K562 (cell line): ENCODE data around the gene KIRREL1. TPM values are rescaled to one million over a fixed set of nuclear protein-coding genes. Genes with fewer than 3 reads are reported as not detected.

Experiments
- ATAC-seq: fragments of 200-7000 bp; cut with Tn5 transposase; 3 replicates; pipeline ENCODE4 v1.9.1; 2020; ENCODE audit warnings: moderate library complexity
- BruUV-seq: library from RNA; stranded (reverse); fragments of 400-500 nt; replicated peaks from 2 replicates; lab custom pipeline; 2021; lab: Mats Ljungman, UMichigan
- CTCF ChIA-PET: fragments of 300-600 bp; formaldehyde crosslinking; extraction: SDS; loops from one replicate; lab custom pipeline; 2021; ENCODE audit warnings: low intra/inter-chr PET ratio; lab: Yijun Ruan, JAX
- POLR2A ChIA-PET: fragments of 300-600, 350-650 bp; sonication (Branson Sonifier 250); formaldehyde crosslinking; extraction: SDS; loops from one replicate; lab custom pipeline; 2021; ENCODE audit warnings: antibody characterized with exemption, inconsistent platforms; lab: Yijun Ruan, JAX
- DNase-seq, 4 experiments: peaks; one replicate each; pipeline versions ENCODE4 v3.0.0 to v3.0.0-alpha.2; 2011 to 2018; ENCODE audit warnings: low spot score in 3 of 4, mixed read lengths in 3 of 4; ENCODE audit errors: extremely low read depth in 1 of 4
- FAIRE-seq: peaks from 2 replicates; lab custom pipeline; 2011; peaks lifted over from hg19 to GRCh38; lab: Jason Lieb, UNC
- H2AFZ ChIP-seq: 2 replicates; pipeline ENCODE4 v1.6.0; 2011; ENCODE audit warnings: low read depth, low read length, control low read depth, inconsistent platforms
- H3K27ac ChIP-seq: fragments of 200-600 bp; 3 replicates; pipeline ENCODE4 v1.8.0; 2011; ENCODE audit warnings: low read depth, mild to moderate bottlenecking, control low read depth, inconsistent platforms, low read length, moderate library complexity, mixed read lengths; ENCODE audit errors: extremely low read depth
- H3K27me3 ChIP-seq, 2 experiments: fragments of 300-600 bp in 1 of 2; 2 replicates in 1 of 2; 3 replicates in 1 of 2; pipeline versions ENCODE4 v1.6.0 to v1.8.0; 2011; ENCODE audit warnings: inconsistent platforms in 2 of 2, low read length in 2 of 2, mild to moderate bottlenecking in 1 of 2, mixed read lengths in 1 of 2, moderate library complexity in 1 of 2; ENCODE audit not compliant: control insufficient read depth in 2 of 2, insufficient read depth in 2 of 2
- H3K36me3 ChIP-seq: fragments of 300-600 bp; 3 replicates; pipeline ENCODE4 v1.8.0; 2011; ENCODE audit warnings: mild to moderate bottlenecking, low read length, inconsistent platforms; ENCODE audit not compliant: control insufficient read depth, insufficient read depth
- H3K4me1 ChIP-seq, 2 experiments: fragments of 200-600 bp in 1 of 2; replicated peaks in 1 of 2; 2 replicates in 1 of 2; 3 replicates in 1 of 2; pipeline versions ENCODE4 v1.5.1 to v1.8.0; 2011; ENCODE audit warnings: inconsistent platforms in 2 of 2, low read length in 2 of 2, mild to moderate bottlenecking in 1 of 2, mixed read lengths in 1 of 2, moderate library complexity in 1 of 2; ENCODE audit not compliant: control insufficient read depth in 2 of 2, insufficient read depth in 2 of 2
- H3K4me2 ChIP-seq: 2 replicates; pipeline ENCODE4 v1.6.1; 2011; ENCODE audit warnings: low read length, control low read depth, inconsistent platforms, mixed read lengths; ENCODE audit not compliant: insufficient read depth
- H3K4me3 ChIP-seq: fragments of 200-600 bp; sonication (generic), shearing (Covaris generic); 2 replicates; pipeline ENCODE4 v1.5.1; 2016; ENCODE audit warnings: control low read depth, inconsistent platforms
- H3K79me2 ChIP-seq: fragments of 200-600 bp; 3 replicates; pipeline ENCODE4 v1.8.0; 2011; ENCODE audit warnings: low read length, inconsistent platforms; ENCODE audit not compliant: control insufficient read depth, insufficient read depth
- H3K9ac ChIP-seq, 2 experiments: 2 replicates each; pipeline versions ENCODE4 v1.6.0 to v1.6.1; 2011; ENCODE audit warnings: low read depth in 2 of 2, low read length in 2 of 2, control low read depth in 1 of 2, inconsistent platforms in 1 of 2, mild to moderate bottlenecking in 1 of 2, mixed read lengths in 1 of 2; ENCODE audit not compliant: insufficient read depth in 1 of 2
- H3K9me1 ChIP-seq: one replicate; pipeline ENCODE4 v1.6.0; 2011; ENCODE audit warnings: inconsistent platforms, mild to moderate bottlenecking, low read length, moderate library complexity; ENCODE audit not compliant: control insufficient read depth, insufficient read depth
- H3K9me3 ChIP-seq: replicated peaks from 2 replicates; pipeline ENCODE4 v1.5.1; 2011; ENCODE audit warnings: low read depth, low read length, inconsistent platforms; ENCODE audit not compliant: control insufficient read depth, insufficient read depth
- H4K20me1 ChIP-seq: replicated peaks from 2 replicates; pipeline ENCODE4 v1.6.1; 2011; ENCODE audit warnings: low read length, inconsistent platforms, mixed read lengths; ENCODE audit not compliant: control insufficient read depth, insufficient read depth
- CREBBP ChIP-seq: IDR thresholded peaks from one replicate; pipeline ENCODE4 v1.6.1; 2012; ENCODE audit warnings: low read depth, mild to moderate bottlenecking, control low read depth, inconsistent platforms, low read length
- E2F3 ChIP-seq: fragments of 250-450 bp; sonication (Bioruptor Pico); IDR thresholded peaks from 2 replicates; pipeline ENCODE4 v1.4.0; 2020; ENCODE audit warnings: mild to moderate bottlenecking
- EHMT2 ChIP-seq: fragments of 450-650 bp; IDR thresholded peaks from 2 replicates; pipeline ENCODE4 v1.6.1; 2018; ENCODE audit warnings: antibody characterized with exemption
- HDAC1 ChIP-seq, 2 experiments: fragments of 450-650 bp; IDR thresholded peaks; 2 replicates each; pipeline ENCODE4 v1.6.1; 2016 to 2017; ENCODE audit warnings: inconsistent platforms in 1 of 2, mild to moderate bottlenecking in 1 of 2, moderate library complexity in 1 of 2
- NFE2L1 ChIP-seq: fragments of 450-650 bp; IDR thresholded peaks from 2 replicates; pipeline ENCODE4 v1.6.1; 2016; ENCODE audit warnings: missing genetic modification characterization, low read depth, mild to moderate bottlenecking, missing compliant biosample characterization, moderate library complexity, borderline replicate concordance
- ZFX ChIP-seq: sonication (generic); formaldehyde crosslinking; IDR thresholded peaks from 2 replicates; pipeline ENCODE4 v1.8.0; 2022; ENCODE audit warnings: mild to moderate bottlenecking, missing genetic modification reagents, moderate library complexity
- ZNF407 ChIP-seq: fragments of 450-650 bp; IDR thresholded peaks from 2 replicates; pipeline ENCODE4 v1.6.1; 2016; ENCODE audit warnings: low read depth
- ZNF408 ChIP-seq: fragments of 250-450 bp; sonication (Bioruptor Pico); IDR thresholded peaks from 2 replicates; pipeline ENCODE4 v1.4.0; 2020; ENCODE audit warnings: low read depth, mild to moderate bottlenecking, moderate library complexity
- ZNF444 ChIP-seq: fragments of 250-450 bp; sonication (Bioruptor Pico); IDR thresholded peaks from 2 replicates; pipeline ENCODE4 v1.4.0; 2020; ENCODE audit warnings: mild to moderate bottlenecking, moderate library complexity
- ZNF511 ChIP-seq: sonication (generic); formaldehyde crosslinking; IDR thresholded peaks from 2 replicates; pipeline ENCODE4 v1.8.0; 2022; ENCODE audit warnings: mild to moderate bottlenecking, missing genetic modification reagents
- ZNF592 ChIP-seq: fragments of 450-650 bp; IDR thresholded peaks from 2 replicates; pipeline ENCODE4 v1.6.1; 2017; ENCODE audit warnings: antibody characterized with exemption, mild to moderate bottlenecking
- WGBS: fragments of 100-300 bp; shearing (Covaris generic); methylation state at CpG from one replicate; pipeline ENCODE4 v1.1.6; 2016; ENCODE audit warnings: low coverage, mixed read lengths; ENCODE audit not compliant: insufficient coverage; ENCODE audit errors: missing lambda C conversion rate; 5-methylcytosine and 5-hydroxymethylcytosine counted together
- in situ Hi-C: fragments of 300-500 bp; cut with MboI; formaldehyde crosslinking; loops from 4 replicates; pipeline ENCODE4 v1.15.0; 2018; ENCODE audit warnings: inconsistent platforms, mixed read lengths
- intact Hi-C: fragments of 100-400 bp; cut with micrococcal nuclease; formaldehyde crosslinking; loops from 2 replicates; pipeline ENCODE4 v1.14.2; 2022
- polyA plus RNA-seq, 8 experiments: library from polyadenylated mRNA; depleted of rRNA in 4 of 8; stranded (reverse) in 5 of 8; unstranded in 3 of 8; fragments of >200 nt; fragmentation: Nextera tagmentation in 2 of 8; fragmentation: Illumina TruSeq in 1 of 8; extraction: Ambion mirVana in 2 of 8; extraction: Trizol in 1 of 8; gene quantifications; 2 replicates each; pipeline versions ENCODE4 v1.2.1 to v1.2.3, GENCODE V29; 2011 to 2014; ENCODE audit warnings: inconsistent platforms in 1 of 8, missing spikeins in 1 of 8
- total RNA-seq, 7 experiments: library from RNA; depleted of rRNA in 6 of 7; stranded (reverse); fragments of >200 nt in 6 of 7; fragmentation: Illumina TruSeq in 2 of 7; extraction: Trizol in 2 of 7; gene quantifications; 2 replicates each; pipeline versions ENCODE4 v1.2.1 to v1.2.3, GENCODE V29; 2011 to 2021; ENCODE audit warnings: low replicate concordance in 1 of 7

KIRREL1 gene
- total and polyA plus RNA-seq, 9 of the 15 experiments (the other 6 are each of a cell fraction or from before 2014, with no cell fraction given) = under 0.01 to 0.22 (median 0.03) TPM; not detected in 3

GRCh38 chr1:158049853-158050252 is 56.4 kb downstream of the KIRREL1 start:
- 2% methylated on average over 5 of the region's 5 CpGs for WGBS
- H3K9me1 ChIP-seq = no peaks in the 10 kb centered on the region
- DNase-seq (no peak), ATAC-seq (no peak), FAIRE-seq (no peak)
- H3K4me3 ChIP-seq = no peak overlapping the region
- H3K36me3 ChIP-seq = no peaks in the 10 kb centered on the region
- in situ Hi-C loops (no loop called here), intact Hi-C loops (no loop called here)
- no peak overlapping the region for H3K9ac ChIP-seq
- peaks cover 0 to 8% of the 10 kb centered on the region in 2 experiments; a peak in 1 of 5 replicates for H3K27me3 ChIP-seq
- no peak overlapping the region for H2AFZ ChIP-seq
- TF ChIP-seq CREBBP (no peak), ZNF511 (CRISPR knock-in tag) (no peak), HDAC1 (IDR thresholded peaks at IDR 0.05) (no peak), E2F3 (CRISPR knock-in tag) (no peak), NFE2L1 (tag) (no peak), ZNF408 (no peak), ZNF407 (no peak), ZNF444 (CRISPR knock-in tag) (no peak), ZFX (CRISPR knock-in tag) (no peak), ZNF592 (no peak), EHMT2 (no peak)
- no peak overlapping the region for H3K27ac ChIP-seq
- H4K20me1 ChIP-seq = no peaks in the 10 kb centered on the region
- ChIA-PET POLR2A (no interaction called here), CTCF (no interaction called here)
- no peak overlapping the region for H3K4me2 ChIP-seq
- no peaks in the 10 kb centered on the region for H3K4me1 ChIP-seq
- H3K9me3 ChIP-seq = no peaks in the 10 kb centered on the region
- no TSS peak for BruUV-seq
- H3K79me2 ChIP-seq = no peaks in the 10 kb centered on the region
